OCI-LY7 (cell line): ENCODE results near the gene IGIP. TPM values are rescaled to one million over a fixed set of nuclear protein-coding genes. Genes with fewer than 3 reads are reported as not detected.

ENCODE experiments used
- BruUV-seq: library from RNA; stranded (reverse); fragments of 400-500 nt; replicated peaks from 2 replicates; lab custom pipeline; 2021; lab: Mats Ljungman, UMichigan
- CTCF ChIA-PET: fragments of 300-600 bp; sonication (Branson Sonifier 250); formaldehyde crosslinking; loops from one replicate; lab custom pipeline; 2022; ENCODE audit warnings: antibody characterized with exemption; ENCODE audit not compliant: unreplicated experiment; lab: Charles Lee
- POLR2A ChIA-PET: fragments of 300-600 bp; sonication (Branson Sonifier 250); formaldehyde crosslinking; loops from one replicate; lab custom pipeline; 2022; ENCODE audit warnings: antibody characterized with exemption; lab: Charles Lee
- DNase-seq: peaks from one replicate; pipeline ENCODE4 v3.0.0-alpha.2; 2015; ENCODE audit warnings: low spot score
- H2AFZ ChIP-seq: fragments of 200-600 bp; sonication (generic), shearing (Covaris generic); 2 replicates; pipeline ENCODE4 v1.6.1; 2014; ENCODE audit warnings: mild to moderate bottlenecking, antibody characterized with exemption, low read length, moderate library complexity
- H3K27ac ChIP-seq: fragments of 200-600 bp; sonication (generic); 2 replicates; pipeline ENCODE4 v1.5.1; 2014; ENCODE audit warnings: mixed run types, low read depth, mild to moderate bottlenecking, moderate library complexity, low read length, inconsistent platforms; ENCODE audit not compliant: poor library complexity, severe bottlenecking
- H3K36me3 ChIP-seq: fragments of 200-600 bp; sonication (generic); 2 replicates; pipeline ENCODE4 v1.6.1; 2014; ENCODE audit warnings: mild to moderate bottlenecking, antibody characterized with exemption, low read length, moderate library complexity, mixed read lengths; ENCODE audit not compliant: insufficient read depth
- H3K4me1 ChIP-seq: fragments of 200-600 bp; sonication (generic); 2 replicates; pipeline ENCODE4 v1.5.1; 2014; ENCODE audit warnings: mild to moderate bottlenecking, low read length; ENCODE audit not compliant: insufficient read depth, poor library complexity, severe bottlenecking
- H3K4me2 ChIP-seq: fragments of 200-600 bp; sonication (generic); 2 replicates; pipeline ENCODE4 v1.6.1; 2014; ENCODE audit warnings: mild to moderate bottlenecking, low read length
- H3K4me3 ChIP-seq: fragments of 200-600 bp; sonication (generic); 2 replicates; pipeline ENCODE4 v1.5.1; 2014; ENCODE audit warnings: mild to moderate bottlenecking, low read depth, low read length; ENCODE audit not compliant: poor library complexity, severe bottlenecking
- H3K79me2 ChIP-seq: fragments of 200-600 bp; sonication (generic); 2 replicates; pipeline ENCODE4 v1.6.1; 2016; ENCODE audit warnings: low read depth, mild to moderate bottlenecking, low read length, moderate library complexity, mixed read lengths; ENCODE audit not compliant: insufficient read depth
- H3K9me2 ChIP-seq: fragments of 200-600 bp; sonication (generic); 2 replicates; pipeline ENCODE4 v1.6.1; 2016; ENCODE audit warnings: mild to moderate bottlenecking, low read length, mixed read lengths; ENCODE audit not compliant: insufficient read depth
- H3K9me3 ChIP-seq: fragments of 200-600 bp; sonication (generic); 2 replicates; pipeline ENCODE4 v1.6.1; 2014; ENCODE audit warnings: mild to moderate bottlenecking, mixed run types, low read length, mixed read lengths
- H4K20me1 ChIP-seq: fragments of 200-600 bp; sonication (generic); 2 replicates; pipeline ENCODE4 v1.6.1; 2014; ENCODE audit warnings: mild to moderate bottlenecking, antibody characterized with exemption, low read length, moderate library complexity, mixed read lengths; ENCODE audit not compliant: insufficient read depth
- EZH2phosphoT487 ChIP-seq: fragments of 200-600 bp; sonication (generic); IDR thresholded peaks from 2 replicates; pipeline ENCODE4 v1.6.1; 2018; ENCODE audit warnings: low read depth, borderline replicate concordance, mild to moderate bottlenecking, mixed run types, antibody characterized with exemption, low read length, moderate library complexity, mixed read lengths
- intact Hi-C: fragments of 100-400 bp; cut with micrococcal nuclease; formaldehyde crosslinking; loops from one replicate; pipeline ENCODE4 v1.10.0; 2022; ENCODE audit not compliant: unreplicated experiment
- total RNA-seq, 2 experiments: library from RNA; depleted of rRNA in 1 of 2; stranded (reverse); fragments of >200 nt in 1 of 2; shearing (Covaris generic) in 1 of 2; gene quantifications; 2 replicates each; pipeline ENCODE4 v1.2.3, GENCODE V29; 2014 to 2022
- TF ChIP-seq, protein P1 (sequence below): fragments of 200-600 bp; sonication (generic); conservative IDR thresholded peaks from 2 replicates; pipeline ENCODE4 v1.5.1; 2014; ENCODE audit warnings: mild to moderate bottlenecking, antibody characterized with exemption, low read length, moderate library complexity, mixed read lengths

Gene IGIP
- total RNA-seq, 2 experiments from 2014 or later, result 3.3 to 4.9 TPM

DNA sequence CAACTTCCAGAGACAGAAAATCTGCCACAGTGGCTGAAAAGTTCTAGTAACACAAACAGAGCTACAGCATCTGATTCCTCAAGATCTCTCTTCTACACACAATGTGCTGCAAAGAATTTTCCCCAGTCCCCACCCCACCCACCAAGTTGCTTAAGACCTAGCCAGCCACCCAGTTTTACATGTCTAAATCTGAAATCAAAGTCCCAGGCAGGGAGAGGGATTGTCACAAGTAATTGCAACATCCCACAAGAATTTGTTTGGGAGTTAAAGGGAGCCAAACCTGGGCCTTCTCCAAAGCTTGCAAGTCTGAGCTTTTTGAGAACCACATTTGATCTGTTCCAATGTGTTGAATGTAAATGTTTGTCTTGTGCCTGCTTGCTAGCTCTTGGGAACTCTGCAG lies 15.5 kb downstream of the IGIP start:
- no peak overlapping the region for H3K4me3 ChIP-seq
- ChIA-PET CTCF (no interaction called here), POLR2A (interaction anchor here (0.8 kb wide), 1 partner anchor 20 kb away, joined by 3 read pairs; no protein-coding TSS in a partner anchor)
- no peak overlapping the region for H2AFZ ChIP-seq
- H3K9me3 ChIP-seq, result no peaks in the 10 kb centered on the region
- no peak overlapping the region for H3K27ac ChIP-seq
- no peak overlapping the region for H3K4me2 ChIP-seq
- H3K36me3 ChIP-seq, result no peaks in the 10 kb centered on the region
- intact Hi-C loops, result no loop called here
- TF ChIP-seq EZH2phosphoT487, result no peak
- BruUV-seq, result no TSS peak
- no peaks in the 10 kb centered on the region for H4K20me1 ChIP-seq
- no peaks in the 10 kb centered on the region for H3K9me2 ChIP-seq
- H3K4me1 ChIP-seq, result no peaks in the 10 kb centered on the region
- no peak for DNase-seq
- no peaks in the 10 kb centered on the region for H3K79me2 ChIP-seq

DNA sequence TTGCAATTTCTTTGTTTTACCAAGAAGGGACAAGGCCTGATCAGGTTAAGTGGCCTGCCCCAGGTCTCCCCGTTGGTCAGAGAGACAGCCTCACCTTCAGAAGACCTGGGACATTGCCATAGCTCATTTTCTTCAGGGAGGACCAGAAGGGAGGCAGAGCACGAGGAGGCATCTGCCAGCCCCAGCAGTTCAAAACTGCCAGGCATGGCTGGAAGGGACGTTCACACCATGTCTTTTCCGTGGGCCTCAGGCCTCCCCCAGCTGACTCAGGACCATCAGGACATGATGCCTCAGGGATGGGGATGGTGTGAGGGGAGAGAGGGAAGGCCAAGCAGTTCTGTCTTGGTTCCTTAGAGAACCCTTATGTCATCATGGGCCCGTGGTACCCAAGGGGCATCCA lies 16.5 kb downstream of the IGIP start:
- H3K36me3 ChIP-seq, result no peaks in the 10 kb centered on the region
- no peak overlapping the region for H2AFZ ChIP-seq
- intact Hi-C loops, result no loop called here
- H3K27ac ChIP-seq, result no peak overlapping the region
- ChIA-PET CTCF (no interaction called here), POLR2A (interaction anchor here (0.5 to 0.7 kb wide), 3 partner anchors 16 to 1567 kb away, joined by 3 read pairs; no protein-coding TSS in a partner anchor)
- H4K20me1 ChIP-seq, result no peaks in the 10 kb centered on the region
- H3K9me2 ChIP-seq, result no peaks in the 10 kb centered on the region
- BruUV-seq, result no TSS peak
- H3K9me3 ChIP-seq, result no peaks in the 10 kb centered on the region
- no peaks in the 10 kb centered on the region for H3K79me2 ChIP-seq
- H3K4me3 ChIP-seq, result no peak overlapping the region
- TF ChIP-seq, protein P1, sequence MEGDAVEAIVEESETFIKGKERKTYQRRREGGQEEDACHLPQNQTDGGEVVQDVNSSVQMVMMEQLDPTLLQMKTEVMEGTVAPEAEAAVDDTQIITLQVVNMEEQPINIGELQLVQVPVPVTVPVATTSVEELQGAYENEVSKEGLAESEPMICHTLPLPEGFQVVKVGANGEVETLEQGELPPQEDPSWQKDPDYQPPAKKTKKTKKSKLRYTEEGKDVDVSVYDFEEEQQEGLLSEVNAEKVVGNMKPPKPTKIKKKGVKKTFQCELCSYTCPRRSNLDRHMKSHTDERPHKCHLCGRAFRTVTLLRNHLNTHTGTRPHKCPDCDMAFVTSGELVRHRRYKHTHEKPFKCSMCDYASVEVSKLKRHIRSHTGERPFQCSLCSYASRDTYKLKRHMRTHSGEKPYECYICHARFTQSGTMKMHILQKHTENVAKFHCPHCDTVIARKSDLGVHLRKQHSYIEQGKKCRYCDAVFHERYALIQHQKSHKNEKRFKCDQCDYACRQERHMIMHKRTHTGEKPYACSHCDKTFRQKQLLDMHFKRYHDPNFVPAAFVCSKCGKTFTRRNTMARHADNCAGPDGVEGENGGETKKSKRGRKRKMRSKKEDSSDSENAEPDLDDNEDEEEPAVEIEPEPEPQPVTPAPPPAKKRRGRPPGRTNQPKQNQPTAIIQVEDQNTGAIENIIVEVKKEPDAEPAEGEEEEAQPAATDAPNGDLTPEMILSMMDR, result no peak
- TF ChIP-seq EZH2phosphoT487, result no peak
- no peak for DNase-seq
- no peaks in the 10 kb centered on the region for H3K4me1 ChIP-seq
- H3K4me2 ChIP-seq, result no peak overlapping the region

DNA sequence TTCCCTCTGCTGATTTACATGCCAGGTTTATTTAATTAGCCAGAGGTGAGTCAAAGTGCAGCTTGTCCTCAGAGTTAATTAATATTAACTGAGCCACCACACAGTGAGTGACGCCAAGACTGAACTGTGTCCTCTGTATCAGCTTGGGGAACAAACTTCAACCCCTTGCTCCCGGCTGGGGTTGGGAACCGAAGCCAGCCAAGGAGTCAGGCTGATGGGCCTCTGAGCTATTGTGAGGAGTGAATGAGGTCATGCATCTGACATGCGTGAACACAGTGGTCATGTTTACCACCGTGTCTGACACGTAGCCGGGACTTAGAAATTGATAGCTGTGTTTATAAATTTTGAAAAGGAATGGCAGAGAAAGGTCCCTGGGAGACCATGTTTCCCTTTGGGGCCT lies 17.1 kb downstream of the IGIP start:
- no peaks in the 10 kb centered on the region for H4K20me1 ChIP-seq

More for the DNA sequence above, 17.1 kb downstream of the IGIP start:
- Histone ChIP-seq H3K9me3 (no peaks in the 10 kb centered on the region), H3K27ac (no peak overlapping the region), H3K9me2 (no peaks in the 10 kb centered on the region), H3K4me2 (no peak overlapping the region), H3K79me2 (no peaks in the 10 kb centered on the region), H2AFZ (no peak overlapping the region), H3K4me1 (no peaks in the 10 kb centered on the region), H3K4me3 (no peak overlapping the region), H3K36me3 (no peaks in the 10 kb centered on the region)
- ChIA-PET CTCF (no interaction called here), POLR2A (no interaction called here)
- TF ChIP-seq EZH2phosphoT487, result no peak
- TF ChIP-seq, protein P1, result no peak
- DNase-seq, result no peak
- BruUV-seq, result no TSS peak
- intact Hi-C loops, result no loop called here
